Stimulated activated CD4-positive, alpha-beta T cell treated with anti-CD3 and anti-CD28 coated beads, Interleukin-4, amount 100 ng/mL, for 48 hours (primary cell): Measurements from ENCODE around the gene ANKS3.

ENCODE experiments used
- DNase-seq, 2 donors: peaks; one replicate each; pipeline ENCODE4 v3.0.0-alpha.2; 2020; ENCODE audit warnings: low read depth in 2 of 2

ANKS3 gene

DNA sequence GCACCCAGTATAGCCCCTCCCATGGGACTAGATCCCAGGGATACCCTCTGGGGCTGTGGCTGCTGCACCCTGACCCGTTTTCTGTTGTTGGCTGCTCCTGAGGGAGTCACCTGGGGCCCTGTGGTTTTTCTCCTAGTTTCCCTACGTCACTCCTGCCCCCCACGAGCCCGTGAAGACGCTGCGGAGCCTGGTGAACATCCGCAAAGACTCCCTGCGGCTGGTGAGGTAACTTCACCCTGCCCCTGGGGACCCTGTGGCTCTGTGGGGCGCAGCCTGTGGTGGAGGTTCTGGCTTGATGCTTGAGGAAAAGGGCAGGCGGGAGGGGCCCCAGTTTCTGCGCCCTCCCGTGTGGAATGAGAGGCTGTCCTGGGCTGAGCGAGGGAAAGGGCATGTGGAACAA, 82.2 kb downstream of the ANKS3 start:
- DNase-seq, result no peak

DNA sequence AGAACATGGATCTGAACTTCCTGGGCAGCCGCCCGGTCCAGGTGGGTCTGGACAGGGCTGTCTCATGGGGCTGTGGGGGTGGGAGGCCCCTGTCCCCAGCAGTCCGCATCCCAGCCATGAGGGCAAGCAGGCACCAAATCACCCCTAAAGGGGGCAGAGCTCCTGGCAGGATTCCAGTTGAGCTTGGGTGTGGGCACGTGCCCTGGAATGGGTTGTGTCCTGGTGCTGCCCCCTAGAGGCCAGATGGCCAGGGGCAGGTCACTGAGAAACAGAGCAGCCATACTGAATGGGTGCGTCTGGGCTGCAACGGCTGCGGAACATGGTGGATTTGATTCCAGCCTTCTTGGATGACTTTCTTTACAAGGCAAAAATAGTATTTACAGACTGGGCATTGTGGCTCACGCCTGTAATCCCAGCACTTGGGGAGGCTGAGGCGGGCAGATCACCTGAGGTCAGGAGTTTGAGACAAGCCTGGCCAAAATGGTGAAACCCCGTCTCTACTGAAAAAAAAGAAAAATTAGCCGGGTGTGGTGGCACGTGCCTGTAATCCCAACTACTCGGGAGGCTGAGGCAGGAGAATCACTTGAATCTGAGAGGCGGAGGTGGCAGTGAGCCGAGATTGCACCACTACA, 83.5 kb downstream of the ANKS3 start:
- peak; percentile 76 to 80 for DNase-seq

DNA sequence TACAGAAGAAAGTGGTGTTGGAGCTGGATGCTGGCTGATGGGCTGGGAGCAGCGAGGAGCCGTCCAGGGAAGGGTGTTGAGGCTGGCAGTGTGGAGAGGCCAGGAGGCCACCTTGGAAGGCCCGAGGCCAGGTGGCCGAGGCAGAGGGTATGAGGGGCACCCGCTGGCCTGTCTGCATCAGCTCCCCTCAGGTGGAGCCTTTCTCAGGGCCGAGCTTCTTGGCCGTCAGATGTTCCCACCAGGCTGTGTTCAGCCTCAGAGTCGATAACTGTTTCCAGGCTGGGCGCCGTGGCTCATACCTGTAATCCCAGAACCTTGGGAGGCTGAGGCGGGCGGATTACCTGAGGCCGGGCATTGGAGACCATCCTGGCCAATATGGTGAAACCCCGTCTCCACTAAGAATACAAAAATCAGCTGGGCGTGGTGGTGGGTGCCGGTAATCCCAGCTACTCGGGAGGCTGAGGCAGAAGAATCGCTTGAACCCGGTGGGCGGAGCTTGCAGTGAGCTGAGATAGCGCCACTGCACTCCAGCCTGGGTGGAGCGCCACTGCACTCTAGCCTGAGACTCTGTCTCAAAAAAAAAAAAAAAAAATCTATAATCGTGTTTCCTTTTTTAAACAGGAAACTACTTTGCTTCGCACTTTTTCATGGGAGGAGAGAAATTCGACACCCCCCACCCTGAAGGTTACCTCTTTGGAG, 84.2 kb downstream of the ANKS3 start:
- no peak for DNase-seq

DNA sequence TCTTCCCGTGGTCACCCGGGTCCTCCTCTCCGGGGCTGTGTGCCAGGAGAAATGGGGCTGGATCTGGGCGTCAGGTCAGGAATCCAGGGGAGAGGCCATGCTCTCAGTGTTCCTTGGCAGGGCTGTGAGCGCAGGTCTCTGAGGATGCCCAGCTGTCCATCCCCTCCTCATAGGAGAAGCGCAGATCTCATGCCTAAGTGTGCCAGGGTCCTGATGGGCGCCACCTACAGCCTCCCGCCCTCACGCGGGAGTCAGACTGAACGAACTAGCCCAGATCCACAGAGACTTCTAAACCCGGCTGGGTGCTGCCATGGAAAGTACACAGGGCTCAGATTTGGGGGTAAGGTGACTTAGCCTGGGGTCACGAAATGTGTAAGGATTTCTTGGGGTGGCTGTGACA, 85.2 kb downstream of the ANKS3 start:
- no peak for DNase-seq

DNA sequence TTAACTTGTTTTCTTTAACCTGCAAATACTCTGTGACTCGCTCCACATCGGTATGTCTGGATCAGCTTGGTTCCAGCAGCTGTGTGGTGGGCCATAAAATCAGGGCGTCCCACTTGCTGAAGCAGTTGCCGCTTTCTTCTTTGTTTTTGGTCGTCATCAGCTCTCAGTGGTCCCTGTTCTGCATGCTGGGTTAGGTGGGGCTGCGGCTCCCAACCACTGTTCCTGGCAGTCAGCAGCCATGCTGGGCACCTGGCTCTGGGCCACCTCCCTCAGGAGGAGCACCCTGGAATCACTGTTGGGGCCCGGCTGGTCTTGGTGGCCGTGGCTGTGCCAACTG, 86.5 kb downstream of the ANKS3 start:
- no peak for DNase-seq

DNA sequence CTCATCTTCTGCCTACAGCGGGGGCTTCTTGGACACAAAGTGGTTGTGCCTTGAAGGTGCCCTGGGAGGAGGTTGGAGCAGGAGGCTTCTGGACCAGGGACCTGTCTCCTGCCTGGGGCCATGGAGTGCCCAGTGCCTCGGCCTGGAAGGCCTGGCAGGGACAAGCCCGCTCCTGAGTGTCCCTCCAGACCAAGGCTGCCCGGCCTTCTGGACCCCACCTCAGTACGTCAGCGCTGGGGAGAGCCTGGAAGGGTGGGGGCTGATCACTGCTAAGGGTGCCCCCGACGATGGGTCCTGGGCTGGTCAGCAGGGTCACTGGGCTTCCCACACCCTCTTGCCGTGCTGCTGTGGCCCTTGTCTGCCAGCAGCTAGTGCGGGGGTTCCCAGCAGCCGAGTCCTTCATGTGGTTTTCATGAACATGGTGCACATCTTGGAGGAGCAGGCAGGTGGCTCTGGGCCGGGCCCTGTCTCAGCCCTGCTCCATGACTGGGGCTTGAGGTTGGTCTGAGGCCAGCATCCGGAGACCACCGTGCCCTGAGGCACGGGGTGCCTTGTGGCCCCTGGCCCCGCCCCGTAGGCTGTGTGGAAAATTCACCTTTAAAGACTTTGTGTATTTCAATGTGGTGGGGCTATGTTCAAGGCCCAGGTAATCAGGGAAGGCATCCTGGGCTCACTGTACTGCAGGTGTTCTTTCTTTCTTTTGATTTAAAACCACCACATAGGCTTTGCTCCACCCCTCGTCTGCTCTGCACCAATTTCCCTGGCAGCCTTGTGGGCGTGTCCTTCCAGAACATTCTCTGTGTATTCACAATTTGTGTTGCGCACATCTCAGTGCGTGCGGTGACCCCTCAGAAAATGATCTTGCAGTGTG, 87.1 kb downstream of the ANKS3 start:
- DNase-seq, result no peak
